ENCODE measurements around the gene GLYATL3. TPM values are rescaled to one million over a fixed set of nuclear protein-coding genes. Genes with fewer than 3 reads are reported as not detected.
A peak's percentile ranks its signal among the peaks of the same experiment; 100 is the strongest.

GLYATL3 gene
- total RNA-seq, 2 experiments from 2014 or later = not detected

DNA sequence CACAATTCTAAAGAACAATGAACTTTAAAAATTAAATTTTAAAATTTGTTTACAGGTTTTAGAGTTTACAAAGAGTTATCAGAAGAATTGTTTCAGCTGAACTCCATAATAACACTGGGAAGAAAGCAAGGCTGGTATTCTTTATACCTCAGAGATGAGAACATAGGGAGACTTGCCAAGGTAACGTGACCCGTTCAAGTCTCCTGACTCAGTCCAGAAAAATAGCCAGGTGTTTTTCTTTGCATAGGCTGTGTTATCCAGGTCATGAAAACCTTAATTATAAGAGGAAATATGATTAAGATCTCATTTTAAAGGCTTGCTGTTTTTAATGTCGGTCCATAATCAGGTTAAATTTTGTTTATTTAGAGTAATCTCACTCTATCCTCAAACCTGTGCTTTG, 42.2 kb downstream of the GLYATL3 start:
- Mint-ChIP-seq H3K27ac (no peak overlapping the region), H3K4me1 (no peaks in the 10 kb centered on the region), H3K27me3 (peaks cover 7% of the 10 kb centered on the region), H3K36me3 (ENCODE audit: low read depth) (no peaks in the 10 kb centered on the region), H3K4me3 (no peak overlapping the region), H3K9me3 (no peaks in the 10 kb centered on the region)
- DNase-seq = no peak
- CTCF ChIA-PET = interaction anchor here (2.1 kb wide), 1 partner anchor 10 kb away, joined by 9 read pairs; no protein-coding TSS in a partner anchor
- POLR2A ChIA-PET = no interaction called here

DNA sequence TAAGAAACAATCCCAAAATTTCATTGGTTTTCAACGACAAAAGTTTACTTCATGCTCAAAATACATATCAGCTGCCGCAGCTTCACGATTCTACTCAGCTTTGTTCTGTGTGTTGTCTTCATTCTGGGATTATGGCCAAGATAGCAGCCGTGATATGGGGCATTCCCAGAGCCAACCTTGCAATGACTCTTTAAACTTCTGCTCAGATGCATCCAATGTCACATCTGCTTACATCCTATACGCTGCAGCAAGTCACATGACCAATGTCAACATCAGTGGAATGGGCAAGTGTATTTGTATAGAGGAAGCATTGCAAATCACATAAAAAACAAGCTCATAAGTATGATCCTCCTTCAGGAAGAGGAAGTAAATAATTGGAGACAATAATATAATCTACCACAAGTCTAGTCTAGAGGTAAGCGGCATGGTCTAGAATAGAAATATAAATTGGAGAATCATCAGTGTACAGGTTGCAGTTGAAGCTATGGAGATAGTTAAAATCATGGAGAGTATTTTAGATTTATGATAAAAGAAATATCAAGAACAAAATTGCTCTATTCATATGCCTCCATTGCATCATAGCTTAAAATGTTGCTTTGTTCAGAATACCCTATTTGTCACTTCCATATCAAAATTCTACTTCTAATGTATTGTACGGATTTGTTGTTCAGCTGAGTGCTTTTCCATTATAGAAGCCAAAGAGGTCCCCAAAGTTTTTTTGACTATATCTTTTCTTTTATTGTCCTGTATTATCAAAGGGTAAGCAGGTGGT, 43.5 kb downstream of the GLYATL3 start:
- Mint-ChIP-seq H3K4me3 (no peak overlapping the region), H3K27ac (no peak overlapping the region), H3K27me3 (peaks cover 15% of the 10 kb centered on the region), H3K4me1 (no peaks in the 10 kb centered on the region), H3K36me3 (ENCODE audit: low read depth) (no peaks in the 10 kb centered on the region), H3K9me3 (no peaks in the 10 kb centered on the region)
- CTCF ChIA-PET = no interaction called here
- no peak for DNase-seq
- POLR2A ChIA-PET = no interaction called here

DNA sequence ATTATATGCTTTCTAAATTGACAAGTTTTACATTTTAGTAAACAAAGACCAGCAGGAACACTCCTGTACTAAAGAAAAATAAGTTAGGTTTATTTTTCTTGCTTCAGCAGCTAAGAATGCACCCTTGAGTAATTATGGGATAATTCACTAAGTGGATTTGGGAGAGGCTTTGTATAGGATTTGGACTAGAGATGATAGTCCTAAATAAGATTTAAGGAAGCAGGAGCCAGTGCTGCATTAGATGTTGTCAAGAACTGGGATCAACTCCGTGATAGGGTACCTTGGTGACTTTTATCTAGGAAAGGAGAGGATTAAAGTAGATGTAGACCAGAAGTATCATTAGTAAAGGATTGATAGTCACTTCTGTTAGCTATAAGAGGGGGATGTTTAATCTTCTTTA, 46.6 kb downstream of the GLYATL3 start:
- peaks cover 32% of the 10 kb centered on the region for H3K27me3 Mint-ChIP-seq
- CTCF ChIA-PET = no interaction called here

GRCh38 chr6:49548613-49549304, 49.0 kb downstream of the GLYATL3 start:
- H3K36me3 Mint-ChIP-seq (ENCODE audit: low read depth) = no peaks in the 10 kb centered on the region
- H3K27me3 Mint-ChIP-seq = peaks cover 39% of the 10 kb centered on the region
- H3K4me1 Mint-ChIP-seq = peaks cover 17% of the 10 kb centered on the region

More for the DNA sequence above, 46.6 kb downstream of the GLYATL3 start:
- DNase-seq = no peak
- Mint-ChIP-seq H3K9me3 (no peaks in the 10 kb centered on the region), H3K4me1 (peaks cover 11% of the 10 kb centered on the region), H3K4me3 (no peak overlapping the region), H3K27ac (no peak overlapping the region), H3K36me3 (ENCODE audit: low read depth) (no peaks in the 10 kb centered on the region)
- POLR2A ChIA-PET = no interaction called here

GRCh38 chr6:49549691-49550491, 50.2 kb downstream of the GLYATL3 start:
- no peak for DNase-seq
- Mint-ChIP-seq H3K27ac (no peak overlapping the region), H3K4me1 (peaks cover 17% of the 10 kb centered on the region), H3K27me3 (peaks cover 39% of the 10 kb centered on the region), H3K9me3 (no peaks in the 10 kb centered on the region), H3K36me3 (ENCODE audit: low read depth) (no peaks in the 10 kb centered on the region), H3K4me3 (peak overlapping the region; percentile 58)
- ChIA-PET POLR2A (interaction anchor here (0.7 to 1.0 kb wide), 2 partner anchors 18 to 86 kb away, joined by 3 read pairs; no protein-coding TSS in a partner anchor), CTCF (interaction anchor here (0.8 to 2.5 kb wide), 2 partner anchors 16 to 18 kb away, joined by 5 to 18 read pairs; no protein-coding TSS in a partner anchor)

More at GRCh38 chr6:49548613-49549304, 49.0 kb downstream of the GLYATL3 start:
- ChIA-PET CTCF (interaction anchor here (1.0 to 2.5 kb wide), 2 partner anchors 16 to 17 kb away, joined by 3 to 18 read pairs; no protein-coding TSS in a partner anchor), POLR2A (no interaction called here)
- no peak overlapping the region for H3K27ac Mint-ChIP-seq
- no peak overlapping the region for H3K4me3 Mint-ChIP-seq
- H3K9me3 Mint-ChIP-seq = no peaks in the 10 kb centered on the region
- no peak for DNase-seq

GRCh38 chr6:49550492-49551077, 50.9 kb downstream of the GLYATL3 start, which contains the start of gene C6orf141:
TSS of gene C6orf141 (plus strand) at chr6:49550668. CDS start at chr6:49550793, 125 bp downstream.
- H3K36me3 Mint-ChIP-seq (ENCODE audit: low read depth) = no peaks in the 10 kb centered on the region
- ChIA-PET POLR2A (interaction anchor here (0.7 to 1.0 kb wide), 2 partner anchors 18 to 86 kb away, joined by 3 read pairs; no protein-coding TSS in a partner anchor), CTCF (interaction anchor here (0.8 to 2.5 kb wide), 2 partner anchors 17 to 19 kb away, joined by 5 to 18 read pairs; no protein-coding TSS in a partner anchor)
- peak; percentile 39 for DNase-seq
- H3K9me3 Mint-ChIP-seq = no peaks in the 10 kb centered on the region
- H3K27me3 Mint-ChIP-seq = peaks cover 39% of the 10 kb centered on the region
- H3K4me1 Mint-ChIP-seq = peaks cover 17% of the 10 kb centered on the region
- peak within 1 kb of the TSS; percentile 58 for H3K4me3 Mint-ChIP-seq
- no peak within 1 kb of the TSS for H3K27ac Mint-ChIP-seq

- no peak for DNase-seq
- no peaks in the 10 kb centered on the region for H3K9me3 Mint-ChIP-seq
- CTCF ChIA-PET = interaction anchor here (2.5 kb wide), 1 partner anchor 19 kb away, joined by 18 read pairs; no protein-coding TSS in a partner anchor
Measured at GRCh38 chr6:49551078-49551865, 51.5 kb downstream of the GLYATL3 start.

DNA sequence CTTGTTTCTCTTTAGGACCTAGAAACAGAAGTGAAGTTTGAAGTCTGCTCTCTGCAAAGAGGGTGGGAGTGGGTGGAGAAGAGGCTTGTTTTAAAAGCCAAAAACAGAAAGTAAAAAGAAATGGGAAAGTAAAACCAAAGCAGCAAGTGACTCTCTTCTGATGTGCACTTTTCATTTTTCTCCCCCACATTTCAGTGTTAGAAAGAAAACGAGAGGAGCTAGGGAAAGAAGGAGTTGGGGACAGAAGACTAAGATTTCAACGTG, 52.1 kb downstream of the GLYATL3 start:
- POLR2A ChIA-PET = no interaction called here
- peaks cover 25% of the 10 kb centered on the region for H3K4me1 Mint-ChIP-seq
- DNase-seq = no peak
- H3K36me3 Mint-ChIP-seq (ENCODE audit: low read depth) = no peaks in the 10 kb centered on the region
- H3K4me3 Mint-ChIP-seq = peak overlapping the region; percentile 58
- H3K27me3 Mint-ChIP-seq = peaks cover 39% of the 10 kb centered on the region
- H3K9me3 Mint-ChIP-seq = no peaks in the 10 kb centered on the region
- CTCF ChIA-PET = interaction anchor here (2.0 kb wide), 1 partner anchor 20 kb away, joined by 10 read pairs; no protein-coding TSS in a partner anchor
- H3K27ac Mint-ChIP-seq = no peak overlapping the region

More at GRCh38 chr6:49551078-49551865, 51.5 kb downstream of the GLYATL3 start:
- peak overlapping the region; percentile 58 for H3K4me3 Mint-ChIP-seq
- no peaks in the 10 kb centered on the region for H3K36me3 Mint-ChIP-seq (ENCODE audit: low read depth)
- POLR2A ChIA-PET = interaction anchor here (1.0 kb wide), 1 partner anchor 19 kb away, joined by 3 read pairs; no protein-coding TSS in a partner anchor
- H3K4me1 Mint-ChIP-seq = peaks cover 21% of the 10 kb centered on the region
- no peak overlapping the region for H3K27ac Mint-ChIP-seq
- H3K27me3 Mint-ChIP-seq = peaks cover 39% of the 10 kb centered on the region

- DNase-seq = no peak
- ChIA-PET CTCF (interaction anchor here (1.4 to 2.0 kb wide), 2 partner anchors 21 to 54 kb away, joined by 5 to 10 read pairs; no protein-coding TSS in a partner anchor), POLR2A (interaction anchor here (1.1 kb wide), 1 partner anchor 14 kb away, joined by 3 read pairs; no protein-coding TSS in a partner anchor)
- Mint-ChIP-seq H3K27me3 (peaks cover 33% of the 10 kb centered on the region), H3K36me3 (ENCODE audit: low read depth) (no peaks in the 10 kb centered on the region), H3K27ac (no peak overlapping the region), H3K9me3 (no peaks in the 10 kb centered on the region), H3K4me1 (peaks cover 25% of the 10 kb centered on the region), H3K4me3 (no peak overlapping the region)
Measured at GRCh38 chr6:49552596-49552995, 52.9 kb downstream of the GLYATL3 start.

DNA sequence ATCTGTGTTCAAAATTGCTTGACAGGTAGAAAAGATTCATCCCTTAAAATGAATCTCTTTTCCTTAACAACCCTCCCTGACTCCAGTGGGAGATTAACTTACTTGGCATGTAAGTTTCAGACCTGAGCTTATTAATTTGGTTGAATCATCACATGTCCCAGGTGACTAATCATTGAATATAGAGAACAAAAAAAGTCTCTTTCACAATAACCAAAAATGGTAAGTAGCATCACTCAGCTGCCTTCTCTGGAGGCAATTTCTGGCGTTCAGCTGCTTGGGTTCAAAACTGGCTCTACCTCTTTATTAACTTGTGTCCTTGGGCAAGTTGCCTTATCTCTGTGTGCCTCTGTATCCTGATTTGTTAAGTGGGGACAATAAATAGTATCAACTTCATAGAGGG, 53.7 kb downstream of the GLYATL3 start:
- no peak for DNase-seq
- Mint-ChIP-seq H3K27me3 (peaks cover 30% of the 10 kb centered on the region), H3K36me3 (ENCODE audit: low read depth) (no peaks in the 10 kb centered on the region), H3K9me3 (no peaks in the 10 kb centered on the region), H3K27ac (no peak overlapping the region), H3K4me1 (peaks cover 25% of the 10 kb centered on the region), H3K4me3 (no peak overlapping the region)
- ChIA-PET POLR2A (interaction anchor here (1.1 kb wide), 1 partner anchor 13 kb away, joined by 3 read pairs; no protein-coding TSS in a partner anchor), CTCF (interaction anchor here (1.4 to 2.0 kb wide), 2 partner anchors 21 to 54 kb away, joined by 5 to 10 read pairs; no protein-coding TSS in a partner anchor)

DNA sequence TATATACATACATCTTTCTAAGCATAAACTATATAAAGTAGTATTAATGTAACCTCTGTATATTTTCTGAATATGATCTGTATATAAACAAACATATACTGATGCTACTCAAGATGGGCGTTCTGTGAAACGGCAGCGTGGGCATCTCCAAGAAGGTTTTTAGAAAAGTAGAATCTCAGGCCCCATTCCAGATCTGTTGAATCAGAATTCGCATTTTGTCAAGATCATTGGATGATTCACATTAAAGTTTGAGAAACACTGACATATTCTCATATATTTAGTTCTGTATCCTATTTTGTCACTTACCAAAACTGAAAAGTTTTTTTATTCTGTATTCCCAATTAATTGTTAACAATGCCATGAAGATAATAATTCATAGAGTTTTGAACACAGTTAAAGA, 56.2 kb downstream of the GLYATL3 start:
- Mint-ChIP-seq H3K4me1 (peaks cover 18% of the 10 kb centered on the region), H3K27ac (no peak overlapping the region), H3K36me3 (ENCODE audit: low read depth) (no peaks in the 10 kb centered on the region), H3K4me3 (no peak overlapping the region), H3K27me3 (peaks cover 18% of the 10 kb centered on the region), H3K9me3 (no peaks in the 10 kb centered on the region)
- ChIA-PET CTCF (no interaction called here), POLR2A (no interaction called here)
- no peak for DNase-seq

- no peak overlapping the region for H3K4me3 Mint-ChIP-seq
- no peaks in the 10 kb centered on the region for H3K36me3 Mint-ChIP-seq (ENCODE audit: low read depth)
- peaks cover 13% of the 10 kb centered on the region for H3K4me1 Mint-ChIP-seq
- no peak overlapping the region for H3K27ac Mint-ChIP-seq
- H3K9me3 Mint-ChIP-seq = no peaks in the 10 kb centered on the region
- peaks cover 13% of the 10 kb centered on the region for H3K27me3 Mint-ChIP-seq
- ChIA-PET POLR2A (no interaction called here), CTCF (no interaction called here)
- DNase-seq = no peak
Measured at GRCh38 chr6:49556429-49556837, 56.7 kb downstream of the GLYATL3 start.

Measured in activated CD4-positive, alpha-beta memory T cell treated with anti-CD3 and anti-CD28 coated beads, Interleukin-2, amount 10 ng/mL, durations not matched to agents 7 days and 5 days (primary cell).